NB4 (cell line): Measurements from ENCODE around the gene KRT17.

ENCODE experiments used
- CTCF ChIP-seq: IDR thresholded peaks from one replicate; pipeline ENCODE4 v1.5.1; 2012; ENCODE audit warnings: low read depth, low read length
- MAX ChIP-seq: IDR thresholded peaks from 2 replicates; pipeline ENCODE4 v1.6.1; 2011; ENCODE audit warnings: low read depth, low read length
- POLR2A ChIP-seq: IDR thresholded peaks from 2 replicates; pipeline ENCODE4 v1.6.1; 2011; ENCODE audit warnings: mild to moderate bottlenecking; ENCODE audit not compliant: insufficient read length; ENCODE audit errors: extremely low read depth

GRCh38 chr17:41594363-41594915, 29.9 kb downstream of the KRT17 start:
- TF ChIP-seq CTCF (no peak), POLR2A (no peak), MAX (no peak)
